ENCODE measurements around the gene NUP214. TPM values are rescaled to one million over a fixed set of nuclear protein-coding genes. Genes with fewer than 3 reads are reported as not detected.

Gene NUP214
- total RNA-seq = 32.6 to 48.3 TPM (median 36.0 TPM) in 3 replicates
- long read RNA-seq, partial matches to known transcripts = 14 of 17 reads
- long read RNA-seq, other reads (novel, unspliced or antisense) = 3 of 17 reads

- H3K27me3 Mint-ChIP-seq (ENCODE audit: low read depth) = no peaks in the 10 kb centered on the region
- H3K27ac Mint-ChIP-seq (ENCODE audit: unreplicated experiment) = peak within 1 kb of the TSS; percentile 99
- TF ChIP-seq, protein P1, sequence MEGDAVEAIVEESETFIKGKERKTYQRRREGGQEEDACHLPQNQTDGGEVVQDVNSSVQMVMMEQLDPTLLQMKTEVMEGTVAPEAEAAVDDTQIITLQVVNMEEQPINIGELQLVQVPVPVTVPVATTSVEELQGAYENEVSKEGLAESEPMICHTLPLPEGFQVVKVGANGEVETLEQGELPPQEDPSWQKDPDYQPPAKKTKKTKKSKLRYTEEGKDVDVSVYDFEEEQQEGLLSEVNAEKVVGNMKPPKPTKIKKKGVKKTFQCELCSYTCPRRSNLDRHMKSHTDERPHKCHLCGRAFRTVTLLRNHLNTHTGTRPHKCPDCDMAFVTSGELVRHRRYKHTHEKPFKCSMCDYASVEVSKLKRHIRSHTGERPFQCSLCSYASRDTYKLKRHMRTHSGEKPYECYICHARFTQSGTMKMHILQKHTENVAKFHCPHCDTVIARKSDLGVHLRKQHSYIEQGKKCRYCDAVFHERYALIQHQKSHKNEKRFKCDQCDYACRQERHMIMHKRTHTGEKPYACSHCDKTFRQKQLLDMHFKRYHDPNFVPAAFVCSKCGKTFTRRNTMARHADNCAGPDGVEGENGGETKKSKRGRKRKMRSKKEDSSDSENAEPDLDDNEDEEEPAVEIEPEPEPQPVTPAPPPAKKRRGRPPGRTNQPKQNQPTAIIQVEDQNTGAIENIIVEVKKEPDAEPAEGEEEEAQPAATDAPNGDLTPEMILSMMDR (IDR thresholded peaks at IDR 0.05) = no peak
- H3K9me3 Mint-ChIP-seq (ENCODE audit: low read depth) = no peaks in the 10 kb centered on the region
- peak; percentile 99 for DNase-seq (ENCODE audit: low spot score)
- peaks cover 14% of the 10 kb centered on the region for H3K36me3 Mint-ChIP-seq (ENCODE audit: low read depth)
- H3K4me3 Mint-ChIP-seq (ENCODE audit: unreplicated experiment) = peak within 1 kb of the TSS; percentile 96
- H3K4me1 Mint-ChIP-seq (ENCODE audit: low read depth) = peaks cover 20% of the 10 kb centered on the region
These were observed at the start of gene NUP214 for GRCh38 chr9:131125288-131126058. TSS of gene NUP214 (plus strand) at chr9:131125586. CDS start at chr9:131125705, 119 bp downstream.

DNA sequence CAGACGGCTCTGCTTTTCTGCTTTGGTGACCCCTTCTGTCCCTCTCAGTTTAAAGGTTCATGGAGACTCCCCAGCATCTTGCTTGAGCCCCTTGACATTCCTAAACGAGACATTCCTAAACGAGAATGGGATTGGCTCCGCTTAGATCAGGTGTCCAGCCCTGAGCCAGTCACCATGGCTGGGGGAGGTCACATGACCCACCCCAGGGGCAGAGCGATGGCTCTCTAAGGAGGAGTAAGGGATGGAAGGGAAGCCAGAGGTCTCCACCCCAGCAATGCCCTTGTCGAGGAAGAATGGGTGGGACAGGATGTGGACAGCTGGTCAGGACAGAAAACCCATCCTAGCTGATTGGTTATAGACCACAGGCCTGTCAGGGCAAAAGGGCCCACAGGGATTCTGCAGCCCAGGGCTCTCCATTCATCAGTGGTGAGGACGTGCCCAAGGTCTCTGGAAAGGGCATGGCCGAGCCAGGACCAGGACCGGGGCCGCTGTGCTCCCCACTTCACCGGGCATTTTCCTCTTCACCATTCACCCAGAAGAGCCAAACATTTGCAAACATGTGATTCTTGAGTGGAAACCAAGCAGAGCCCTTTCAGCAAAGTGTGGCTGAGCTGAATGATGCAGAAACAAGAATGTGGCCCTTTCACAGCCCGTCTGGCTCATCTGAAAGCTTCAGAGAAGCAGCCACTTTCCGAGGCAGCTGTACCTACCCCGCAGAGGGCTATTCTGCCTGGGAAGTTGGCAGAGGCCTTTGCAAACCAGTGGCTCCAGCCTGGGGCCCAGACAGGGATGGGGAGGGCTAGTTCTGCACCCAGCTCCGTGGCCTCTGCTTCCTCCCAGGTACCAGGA, 48.8 kb upstream of the NUP214 start:
- H3K27me3 Mint-ChIP-seq (ENCODE audit: low read depth) = no peaks in the 10 kb centered on the region
- TF ChIP-seq, protein P1 (IDR thresholded peaks at IDR 0.05) = no peak
- no peaks in the 10 kb centered on the region for H3K4me1 Mint-ChIP-seq (ENCODE audit: low read depth)
- no peaks in the 10 kb centered on the region for H3K9me3 Mint-ChIP-seq (ENCODE audit: low read depth)
- no peak overlapping the region for H3K4me3 Mint-ChIP-seq (ENCODE audit: unreplicated experiment)
- no peaks in the 10 kb centered on the region for H3K36me3 Mint-ChIP-seq (ENCODE audit: low read depth)
- H3K27ac Mint-ChIP-seq (ENCODE audit: unreplicated experiment) = no peak overlapping the region
- DNase-seq (ENCODE audit: low spot score) = no peak

- TF ChIP-seq, protein P1 (IDR thresholded peaks at IDR 0.05) = no peak
- Mint-ChIP-seq H3K4me1 (ENCODE audit: low read depth) (no peaks in the 10 kb centered on the region), H3K9me3 (ENCODE audit: low read depth) (no peaks in the 10 kb centered on the region), H3K36me3 (ENCODE audit: low read depth) (no peaks in the 10 kb centered on the region), H3K4me3 (ENCODE audit: unreplicated experiment) (no peak overlapping the region), H3K27ac (ENCODE audit: unreplicated experiment) (no peak overlapping the region), H3K27me3 (ENCODE audit: low read depth) (no peaks in the 10 kb centered on the region)
- DNase-seq (ENCODE audit: low spot score) = no peak
These were observed 46.7 kb upstream of the NUP214 start for GRCh38 chr9:131078427-131079366.

DNA sequence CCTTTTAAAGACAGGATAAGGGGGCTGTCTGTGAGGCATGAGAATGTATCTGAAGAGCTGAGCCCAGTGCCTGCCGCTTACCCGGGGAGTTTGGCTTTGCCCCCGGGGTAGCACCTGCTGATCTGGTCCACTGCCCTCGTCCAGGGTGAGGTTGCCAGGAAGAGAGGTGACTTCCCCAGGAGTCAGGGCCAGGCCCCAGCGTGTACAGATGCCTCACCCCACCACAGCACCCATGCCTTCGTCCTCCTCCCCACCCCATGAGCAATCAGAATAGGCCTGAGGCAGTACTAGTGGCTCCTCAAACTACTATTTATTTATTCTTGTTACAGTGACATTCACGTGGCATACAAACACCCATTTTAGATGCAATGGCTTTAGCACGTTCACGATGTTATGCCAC, 44.8 kb upstream of the NUP214 start:
- Mint-ChIP-seq H3K4me1 (ENCODE audit: low read depth) (no peaks in the 10 kb centered on the region), H3K4me3 (ENCODE audit: unreplicated experiment) (no peak overlapping the region), H3K27ac (ENCODE audit: unreplicated experiment) (no peak overlapping the region), H3K36me3 (ENCODE audit: low read depth) (no peaks in the 10 kb centered on the region), H3K27me3 (ENCODE audit: low read depth) (peaks cover 2% of the 10 kb centered on the region), H3K9me3 (ENCODE audit: low read depth) (no peaks in the 10 kb centered on the region)
- no peak for DNase-seq (ENCODE audit: low spot score)
- TF ChIP-seq, protein P1 (IDR thresholded peaks at IDR 0.05) = no peak
